Measurements from ENCODE around the gene ZNF783.
"Not testable (repeated sequence)": the region's sequence is repeated elsewhere in the genome, so short reads cannot be mapped to it uniquely, and the experiment has no call there.

The ZNF783 gene

DNA sequence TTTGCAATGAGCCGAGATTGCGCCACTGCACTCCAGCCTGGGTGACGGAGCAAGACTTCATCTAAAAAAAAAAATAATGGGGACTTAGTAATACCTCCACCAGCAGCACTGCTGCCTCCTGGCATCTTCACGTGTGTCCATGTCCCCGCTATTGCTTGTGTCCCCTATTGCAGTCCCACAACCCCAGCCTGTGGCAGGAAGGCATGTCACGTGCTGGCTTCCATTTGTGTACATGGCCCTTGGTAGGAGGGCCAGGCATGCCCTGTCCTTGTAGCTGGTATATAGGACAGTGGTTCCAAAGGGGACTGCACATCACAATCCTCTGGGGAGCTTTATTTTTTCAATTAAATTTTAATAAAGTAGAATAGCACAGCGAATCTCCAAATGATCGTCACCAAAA, 5.7 kb downstream of the ZNF783 start:
- no peak overlapping the region for H3K4me3 ChIP-seq (ENCODE audit: low read length)
- no peak for DNase-seq (ENCODE audit: low read depth)
- TF ChIP-seq, protein P1, sequence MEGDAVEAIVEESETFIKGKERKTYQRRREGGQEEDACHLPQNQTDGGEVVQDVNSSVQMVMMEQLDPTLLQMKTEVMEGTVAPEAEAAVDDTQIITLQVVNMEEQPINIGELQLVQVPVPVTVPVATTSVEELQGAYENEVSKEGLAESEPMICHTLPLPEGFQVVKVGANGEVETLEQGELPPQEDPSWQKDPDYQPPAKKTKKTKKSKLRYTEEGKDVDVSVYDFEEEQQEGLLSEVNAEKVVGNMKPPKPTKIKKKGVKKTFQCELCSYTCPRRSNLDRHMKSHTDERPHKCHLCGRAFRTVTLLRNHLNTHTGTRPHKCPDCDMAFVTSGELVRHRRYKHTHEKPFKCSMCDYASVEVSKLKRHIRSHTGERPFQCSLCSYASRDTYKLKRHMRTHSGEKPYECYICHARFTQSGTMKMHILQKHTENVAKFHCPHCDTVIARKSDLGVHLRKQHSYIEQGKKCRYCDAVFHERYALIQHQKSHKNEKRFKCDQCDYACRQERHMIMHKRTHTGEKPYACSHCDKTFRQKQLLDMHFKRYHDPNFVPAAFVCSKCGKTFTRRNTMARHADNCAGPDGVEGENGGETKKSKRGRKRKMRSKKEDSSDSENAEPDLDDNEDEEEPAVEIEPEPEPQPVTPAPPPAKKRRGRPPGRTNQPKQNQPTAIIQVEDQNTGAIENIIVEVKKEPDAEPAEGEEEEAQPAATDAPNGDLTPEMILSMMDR (conservative IDR thresholded peaks at IDR 0.05; ENCODE audit: low read length): no peak

DNA sequence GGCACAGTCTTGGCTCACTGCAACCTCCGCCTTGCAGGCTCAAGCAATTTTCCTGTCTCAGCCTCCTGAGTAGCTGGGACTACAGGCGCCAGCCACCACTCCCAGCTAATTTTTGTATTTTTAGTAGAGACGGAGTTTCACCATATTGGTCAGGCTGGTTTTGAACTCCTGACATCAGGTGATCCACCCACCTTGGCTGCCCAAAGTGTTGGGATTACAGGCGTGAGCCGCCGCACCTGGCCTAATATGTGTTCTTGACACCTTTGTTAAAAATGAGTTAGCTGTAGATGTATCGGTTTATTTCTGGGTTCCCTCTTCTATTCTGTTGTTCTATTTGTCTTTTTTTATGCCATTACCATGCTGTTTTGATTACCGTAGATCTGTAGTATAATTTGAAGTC, 12.4 kb downstream of the ZNF783 start:
- H3K4me3 ChIP-seq (ENCODE audit: low read length); DNase-seq (ENCODE audit: low read depth): not testable (repeated sequence)

DNA sequence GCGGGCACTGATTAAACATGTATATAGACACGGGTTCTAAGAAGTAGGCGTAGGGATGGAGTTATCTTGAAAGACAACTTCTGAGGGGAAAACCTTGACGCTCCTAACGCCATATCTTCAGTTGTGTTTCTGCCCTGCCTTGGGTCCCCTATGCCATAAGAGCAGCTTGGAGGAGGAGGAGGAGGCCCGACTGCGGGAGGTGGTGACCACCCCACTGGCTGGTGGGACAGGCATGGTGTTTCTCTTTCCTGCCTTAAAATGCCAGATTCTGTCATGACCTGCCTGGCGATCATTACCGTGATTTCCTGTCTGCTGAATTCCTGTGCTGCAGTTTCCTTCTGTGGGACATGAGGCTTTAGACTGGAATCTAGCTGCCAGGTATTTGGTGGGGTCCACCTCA, 15.9 kb downstream of the ZNF783 start:
- TF ChIP-seq, protein P1 (conservative IDR thresholded peaks at IDR 0.05; ENCODE audit: low read length): no peak
- no peak overlapping the region for H3K4me3 ChIP-seq (ENCODE audit: low read length)
- no peak for DNase-seq (ENCODE audit: low read depth)

DNA sequence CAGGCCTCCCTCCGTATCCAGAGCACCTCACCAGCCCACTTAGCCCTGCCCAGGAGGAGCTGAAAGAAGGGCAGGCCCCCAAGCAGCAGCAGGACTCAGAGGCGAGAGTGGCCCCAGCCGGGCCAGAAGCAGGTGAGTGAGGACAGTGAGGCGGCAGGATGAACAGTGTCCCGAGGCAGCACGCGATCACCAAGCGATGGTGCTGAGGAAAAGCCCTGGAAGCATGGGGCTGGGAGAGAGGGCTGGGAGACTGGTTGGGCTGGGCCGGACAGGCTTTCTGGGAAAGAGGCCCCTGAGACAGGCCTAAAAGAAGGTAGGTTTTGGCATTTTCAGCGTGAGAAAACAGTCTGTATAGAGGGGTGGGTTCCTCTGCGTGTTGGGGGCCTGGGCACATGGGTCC, 16.4 kb downstream of the ZNF783 start:
- TF ChIP-seq, protein P1 (conservative IDR thresholded peaks at IDR 0.05; ENCODE audit: low read length): no peak
- DNase-seq (ENCODE audit: low read depth): no peak
- H3K4me3 ChIP-seq (ENCODE audit: low read length): no peak overlapping the region

DNA sequence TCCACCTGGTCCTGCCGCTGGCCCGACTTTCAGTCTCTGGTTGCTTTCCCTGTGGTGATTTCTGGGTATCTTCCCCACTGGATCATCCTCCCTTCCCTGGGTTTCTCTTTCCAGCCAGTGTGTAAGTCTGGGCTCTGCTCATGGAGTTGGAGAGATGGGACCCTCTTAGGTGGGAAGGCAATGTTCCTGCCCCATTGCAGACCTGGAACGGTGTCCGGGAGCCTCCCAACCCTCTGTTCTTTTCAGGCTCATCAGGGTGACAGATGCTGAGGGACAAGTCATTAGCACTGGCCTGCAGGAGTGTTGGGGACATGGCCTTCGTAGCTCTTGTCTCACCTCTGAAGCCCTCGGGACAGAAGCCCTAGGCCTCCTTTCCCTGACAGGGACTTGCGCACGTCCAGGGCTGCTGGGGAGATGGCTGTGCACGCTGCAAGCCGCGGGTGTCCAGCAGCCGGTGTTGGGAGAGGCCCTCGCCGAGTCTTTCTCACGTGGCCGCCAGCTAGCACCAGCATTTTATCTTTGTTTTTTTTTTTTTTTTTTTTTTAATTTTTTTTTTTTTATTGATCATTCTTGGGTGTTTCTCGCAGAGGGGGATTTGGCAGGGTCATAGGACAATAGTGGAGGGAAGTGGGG, 17.2 kb downstream of the ZNF783 start:
- TF ChIP-seq, protein P1 (conservative IDR thresholded peaks at IDR 0.05; ENCODE audit: low read length): no peak
- DNase-seq (ENCODE audit: low read depth): no peak
- no peak overlapping the region for H3K4me3 ChIP-seq (ENCODE audit: low read length)

DNA sequence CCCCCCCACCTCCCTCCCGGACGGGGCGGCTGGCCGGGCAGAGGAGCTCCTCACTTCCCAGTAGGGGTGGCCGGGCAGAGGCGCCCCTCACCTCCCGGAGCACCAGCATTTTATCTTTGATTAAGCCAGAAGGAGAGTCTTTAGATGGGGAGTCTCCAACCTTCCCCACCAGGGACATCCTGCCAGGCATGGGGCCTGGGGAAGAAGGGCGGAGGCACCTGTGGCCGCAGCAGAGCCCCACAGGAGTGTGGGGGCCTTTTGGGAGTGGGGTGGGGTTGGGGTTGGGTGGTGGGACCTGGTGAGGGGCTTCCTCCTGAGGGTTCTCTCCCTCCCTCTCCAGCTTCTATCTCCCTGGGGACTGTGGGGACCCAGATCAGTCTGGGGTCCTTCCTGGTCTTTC, 18.2 kb downstream of the ZNF783 start:
- H3K4me3 ChIP-seq (ENCODE audit: low read length): no peak overlapping the region
- TF ChIP-seq, protein P1 (conservative IDR thresholded peaks at IDR 0.05; ENCODE audit: low read length): no peak
- DNase-seq (ENCODE audit: low read depth): no peak

DNA sequence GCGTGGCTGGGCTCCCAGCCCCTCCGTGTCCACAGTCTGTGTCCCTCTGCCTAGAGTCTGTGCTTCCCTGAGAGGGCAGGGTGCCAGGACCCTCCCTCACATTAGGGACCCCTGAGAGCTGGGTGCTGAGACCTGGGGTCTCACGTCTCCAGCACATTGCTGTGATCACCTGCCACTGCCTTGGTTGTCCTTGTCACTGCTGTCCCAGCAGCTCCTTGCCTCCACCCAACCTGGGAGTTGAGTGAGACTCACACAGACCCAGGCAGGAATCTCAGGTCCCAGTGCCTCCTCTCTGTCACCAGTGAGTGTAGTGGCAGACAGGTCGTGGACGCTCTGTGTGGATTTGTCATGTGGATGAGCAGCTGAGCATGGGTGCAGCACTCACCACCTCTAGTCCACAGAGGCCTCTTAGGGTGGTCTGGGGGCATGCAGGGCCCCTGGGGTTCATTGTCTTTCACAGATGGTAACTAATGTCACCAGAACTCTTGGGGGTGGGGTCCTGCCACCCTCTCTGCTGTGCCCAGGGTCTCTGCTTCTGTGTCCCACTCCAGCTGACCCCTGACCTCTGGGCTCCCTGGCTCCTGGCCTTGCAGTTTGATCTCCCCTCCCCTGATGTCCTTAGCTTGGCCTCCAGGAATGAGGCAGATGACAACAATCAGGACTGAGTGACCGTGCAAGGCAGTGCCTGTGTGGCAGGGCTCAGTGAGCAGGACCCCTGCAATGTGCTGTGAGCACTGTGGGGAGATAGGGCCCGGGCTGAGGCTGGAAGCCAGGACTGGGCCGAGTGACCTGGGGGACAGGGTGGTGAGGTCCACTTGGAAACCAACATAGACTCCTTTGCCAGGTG, 18.9 kb downstream of the ZNF783 start:
- H3K4me3 ChIP-seq (ENCODE audit: low read length): no peak overlapping the region
- TF ChIP-seq, protein P1 (conservative IDR thresholded peaks at IDR 0.05; ENCODE audit: low read length): no peak
- no peak for DNase-seq (ENCODE audit: low read depth)

All from AG10803 (cell line).